ENCODE data around the gene KRTAP19-1.

KRTAP19-1 gene

GRCh38 chr21:30430170-30430655 lies 50.0 kb downstream of the KRTAP19-1 start, which contains the start of gene KRTAP13-4:
Gene KRTAP13-4 (plus strand): TSS chr21:30430220. CDS start chr21:30430276, 56 bp downstream.
- no peak for TF ChIP-seq CTCF (conservative IDR thresholded peaks at IDR 0.05; ENCODE audit: low read length)

More at GRCh38 chr21:30430170-30430655, 50.0 kb downstream of the KRTAP19-1 start, which contains the start of gene KRTAP13-4:
- DNase-seq (ENCODE audit: low read depth): no peak
- H3K4me3 ChIP-seq (ENCODE audit: low read length): no peak within 1 kb of the TSS

Measured in AG10803 (cell line).